ENCODE measurements around the gene DDAH1. TPM values are rescaled to one million over a fixed set of nuclear protein-coding genes. Genes with fewer than 3 reads are reported as not detected.

The DDAH1 gene
- polyA plus RNA-seq, 2 of the 4 experiments (the other 2 are of a cell fraction), result 5.7 to 12.6 TPM

- H3K4me2 ChIP-seq, result peak overlapping the region; percentile 69; the same call in 1 of the 3 replicates
- H3K4me3 ChIP-seq, result no peak overlapping the region
- no peak for DNase-seq (ENCODE audit: low read depth in 1 of 2, low spot score in 1 of 2)
- no peak for ATAC-seq
- ChIA-PET POLR2A (no interaction called here), CTCF (interaction anchor here (2.7 kb wide), 1 partner anchor 11 kb away, joined by 11 read pairs; no protein-coding TSS in a partner anchor)
- no peaks in the 10 kb centered on the region for H3K9me3 ChIP-seq
- H3K27ac ChIP-seq, result peak overlapping the region in 1 of 2 experiments; percentile 88; a peak in 3 of 6 replicates
- FAIRE-seq, result no peak
- TF ChIP-seq EHF (CRISPR knock-in tag; IDR thresholded peaks at IDR 0.05), result no peak
- no peak for TF ChIP-seq BHLHE40 (IDR thresholded peaks at IDR 0.05; ENCODE audit: low read depth, low read length)
- TF ChIP-seq ZFP36 (IDR thresholded peaks at IDR 0.05; ENCODE audit: borderline replicate concordance, partially characterized antibody), result no peak
- no peak for TF ChIP-seq SMC3 (IDR thresholded peaks at IDR 0.05)
- no peak for TF ChIP-seq CEBPB (IDR thresholded peaks at IDR 0.05)
- H3K4me1 ChIP-seq, result peaks cover 69% of the 10 kb centered on the region
- 86% methylated on average over 3 of the region's 3 CpGs for WGBS (ENCODE audit: missing lambda C conversion rate)
Observed at GRCh38 chr1:85319491-85319890, 145.5 kb downstream of the DDAH1 start.

GRCh38 chr1:85318217-85318616 is 146.7 kb downstream of the DDAH1 start:
- WGBS (ENCODE audit: missing lambda C conversion rate), result 86% methylated on average over 1 of the region's 1 CpG
- Histone ChIP-seq H3K9me3 (no peaks in the 10 kb centered on the region), H3K27ac (no peak overlapping the region), H3K4me1 (peaks cover 76% of the 10 kb centered on the region), H3K4me2 (0 out of 3 replicates have a peak overlapping the region, but pooled peaks have one; percentile 12), H3K4me3 (no peak overlapping the region)
- ATAC-seq, result no peak
- ChIA-PET CTCF (interaction anchor here (3.0 kb wide), 1 partner anchor 10 kb away, joined by 18 read pairs; no protein-coding TSS in a partner anchor), POLR2A (no interaction called here)
- no peak for TF ChIP-seq CHD2 (IDR thresholded peaks at IDR 0.05; ENCODE audit: low read length, partially characterized antibody)
- TF ChIP-seq POLR2AphosphoS2 (conservative IDR thresholded peaks at IDR 0.05; ENCODE audit: low read length), result no peak
- TF ChIP-seq KDM1A (IDR thresholded peaks at IDR 0.05; ENCODE audit: low read depth), result no peak
- no peak for TF ChIP-seq USF2 (IDR thresholded peaks at IDR 0.05)
- TF ChIP-seq PHF8 (IDR thresholded peaks at IDR 0.05; ENCODE audit: borderline replicate concordance, low read depth), result no peak
- TF ChIP-seq CTCF (IDR thresholded peaks at IDR 0.05), result no peak
- TF ChIP-seq MAX (IDR thresholded peaks at IDR 0.05), result no peak
- TF ChIP-seq ELK1 (IDR thresholded peaks at IDR 0.05; ENCODE audit: low read depth, low read length), result no peak
- TF ChIP-seq MYC (IDR thresholded peaks at IDR 0.05; ENCODE audit: borderline replicate concordance, low read length), result no peak
- TF ChIP-seq POLR2A (IDR thresholded peaks at IDR 0.05; ENCODE audit: low read length), result no peak
- no peak for TF ChIP-seq RFX5 (IDR thresholded peaks at IDR 0.05)
- TF ChIP-seq BCL3 (IDR thresholded peaks at IDR 0.05), result no peak
- TF ChIP-seq HOXB5 (CRISPR knock-in tag; IDR thresholded peaks at IDR 0.05), result no peak
- TF ChIP-seq HDAC2 (IDR thresholded peaks at IDR 0.05), result no peak
- no peak for TF ChIP-seq ZSCAN20 (CRISPR knock-in tag; IDR thresholded peaks at IDR 0.05)
- no peak for TF ChIP-seq CEBPB (IDR thresholded peaks at IDR 0.05)
- TF ChIP-seq MAZ (IDR thresholded peaks at IDR 0.05; ENCODE audit: borderline replicate concordance, low read depth, low read length), result no peak
- TF ChIP-seq ATOH8 (CRISPR knock-in tag; IDR thresholded peaks at IDR 0.05; ENCODE audit: low read depth), result no peak
- no peak for DNase-seq (ENCODE audit: low read depth in 1 of 2, low spot score in 1 of 2)
- no peak for FAIRE-seq
